HEK293 (cell line): ENCODE data around the gene ZBTB37.

ENCODE experiments used
- GLIS2 ChIP-seq: fragments of 450-650 bp; formaldehyde crosslinking; IDR thresholded peaks from 2 replicates; pipeline ENCODE4 v1.5.1; 2016; ENCODE audit warnings: missing biosample characterization, missing genetic modification characterization
- HOXD13 ChIP-seq: sonication (generic); formaldehyde crosslinking; IDR thresholded peaks from 2 replicates; pipeline ENCODE4 v1.8.0; 2022; ENCODE audit warnings: missing genetic modification reagents, borderline replicate concordance
- KLF7 ChIP-seq: fragments of 450-650 bp; formaldehyde crosslinking; IDR thresholded peaks from 2 replicates; pipeline ENCODE4 v1.5.1; 2016; ENCODE audit warnings: missing biosample characterization, missing genetic modification characterization, borderline replicate concordance
- SCRT2 ChIP-seq: fragments of 450-650 bp; formaldehyde crosslinking; IDR thresholded peaks from 2 replicates; pipeline ENCODE4 v1.5.1; 2016; ENCODE audit warnings: missing biosample characterization, missing genetic modification characterization
- SP3 ChIP-seq: fragments of 450-650 bp; formaldehyde crosslinking; IDR thresholded peaks from 2 replicates; pipeline ENCODE4 v1.5.1; 2016; ENCODE audit warnings: missing biosample characterization, missing genetic modification characterization
- SP7 ChIP-seq: fragments of 450-650 bp; formaldehyde crosslinking; IDR thresholded peaks from 2 replicates; pipeline ENCODE4 v1.5.1; 2016; ENCODE audit warnings: missing biosample characterization, missing genetic modification characterization
- YY1 ChIP-seq: fragments of 450-650 bp; formaldehyde crosslinking; IDR thresholded peaks from 2 replicates; pipeline ENCODE4 v1.5.1; 2018; ENCODE audit warnings: missing biosample characterization, missing genetic modification characterization
- YY2 ChIP-seq: fragments of 450-650 bp; formaldehyde crosslinking; IDR thresholded peaks from 2 replicates; pipeline ENCODE4 v1.5.1; 2016; ENCODE audit warnings: missing biosample characterization, missing genetic modification characterization
- ZFP3 ChIP-seq: fragments of 450-650 bp; formaldehyde crosslinking; IDR thresholded peaks from 2 replicates; pipeline ENCODE4 v1.5.1; 2016; ENCODE audit warnings: low read depth, missing biosample characterization, missing genetic modification characterization
- ZFP41 ChIP-seq: fragments of 450-650 bp; formaldehyde crosslinking; IDR thresholded peaks from 2 replicates; pipeline ENCODE4 v1.5.1; 2016; ENCODE audit warnings: missing biosample characterization, missing genetic modification characterization, borderline replicate concordance
- ZNF112 ChIP-seq: fragments of 450-650 bp; formaldehyde crosslinking; IDR thresholded peaks from 2 replicates; pipeline ENCODE4 v1.5.0; 2017; ENCODE audit warnings: missing biosample characterization, missing genetic modification characterization
- ZNF24 ChIP-seq: fragments of 450-650 bp; formaldehyde crosslinking; IDR thresholded peaks from 2 replicates; pipeline ENCODE4 v1.5.1; 2016; ENCODE audit warnings: missing biosample characterization, missing genetic modification characterization
- ZNF248 ChIP-seq: fragments of 450-650 bp; formaldehyde crosslinking; IDR thresholded peaks from 2 replicates; pipeline ENCODE4 v1.5.1; 2017; ENCODE audit warnings: missing biosample characterization, missing genetic modification characterization
- ZNF292 ChIP-seq: fragments of 450-650 bp; formaldehyde crosslinking; IDR thresholded peaks from 2 replicates; pipeline ENCODE4 v1.5.1; 2016; ENCODE audit warnings: low read depth, missing biosample characterization, missing genetic modification characterization, borderline replicate concordance
- ZNF335 ChIP-seq: fragments of 450-650 bp; formaldehyde crosslinking; conservative IDR thresholded peaks from 2 replicates; pipeline ENCODE4 v1.5.1; 2016; ENCODE audit warnings: missing biosample characterization, missing genetic modification characterization
- ZNF501 ChIP-seq: fragments of 450-650 bp; formaldehyde crosslinking; IDR thresholded peaks from 2 replicates; pipeline ENCODE4 v1.5.1; 2016; ENCODE audit warnings: missing biosample characterization, missing genetic modification characterization
- ZNF600 ChIP-seq: fragments of 450-650 bp; formaldehyde crosslinking; IDR thresholded peaks from 2 replicates; pipeline ENCODE4 v1.5.1; 2016; ENCODE audit warnings: missing biosample characterization, missing genetic modification characterization
- ZNF629 ChIP-seq: fragments of 450-650 bp; formaldehyde crosslinking; IDR thresholded peaks from 2 replicates; pipeline ENCODE4 v1.5.1; 2017; ENCODE audit warnings: missing biosample characterization, missing genetic modification characterization
- ZNF660 ChIP-seq: fragments of 450-650 bp; IDR thresholded peaks from 2 replicates; pipeline ENCODE4 v1.5.1; 2018; ENCODE audit warnings: missing biosample characterization, mild to moderate bottlenecking, missing genetic modification characterization
- ZNF768 ChIP-seq: fragments of 450-650 bp; formaldehyde crosslinking; IDR thresholded peaks from 2 replicates; pipeline ENCODE4 v1.5.1; 2018; ENCODE audit warnings: missing biosample characterization, mild to moderate bottlenecking, missing genetic modification characterization
- ZNF776 ChIP-seq: fragments of 450-650 bp; formaldehyde crosslinking; IDR thresholded peaks from 2 replicates; pipeline ENCODE4 v1.5.0; 2017; ENCODE audit warnings: missing biosample characterization, missing genetic modification characterization, borderline replicate concordance
- ZNF837 ChIP-seq: fragments of 450-650 bp; formaldehyde crosslinking; IDR thresholded peaks from 2 replicates; pipeline ENCODE4 v1.5.1; 2016; ENCODE audit warnings: missing biosample characterization, missing genetic modification characterization
- ZXDB ChIP-seq: fragments of 450-650 bp; formaldehyde crosslinking; IDR thresholded peaks from 2 replicates; pipeline ENCODE4 v1.5.1; 2016; ENCODE audit warnings: missing biosample characterization, missing genetic modification characterization
- TF ChIP-seq, protein P1 (sequence below): fragments of 450-650 bp; formaldehyde crosslinking; optimal IDR thresholded peaks from 2 replicates; pipeline ENCODE3; 2016; ENCODE audit warnings: missing biosample characterization, mild to moderate bottlenecking, missing genetic modification characterization
- TF ChIP-seq, protein P2 (sequence below): fragments of 450-650 bp; formaldehyde crosslinking; IDR thresholded peaks from 2 replicates; pipeline ENCODE4 v1.5.1; 2016; ENCODE audit warnings: missing biosample characterization, missing genetic modification characterization
- TF ChIP-seq, protein P3 (sequence below): fragments of 450-650 bp; formaldehyde crosslinking; IDR thresholded peaks from 2 replicates; pipeline ENCODE4 v1.5.1; 2016; ENCODE audit warnings: missing biosample characterization, missing genetic modification characterization, borderline replicate concordance
- TF ChIP-seq, protein P4 (sequence below): fragments of 450-650 bp; formaldehyde crosslinking; IDR thresholded peaks from 2 replicates; pipeline ENCODE4 v1.5.1; 2016; ENCODE audit warnings: missing biosample characterization, missing genetic modification characterization
- TF ChIP-seq, protein P5 (sequence below): fragments of 450-650 bp; formaldehyde crosslinking; IDR thresholded peaks from 2 replicates; pipeline ENCODE4 v1.5.1; 2016; ENCODE audit warnings: missing biosample characterization, missing genetic modification characterization

The ZBTB37 gene

DNA sequence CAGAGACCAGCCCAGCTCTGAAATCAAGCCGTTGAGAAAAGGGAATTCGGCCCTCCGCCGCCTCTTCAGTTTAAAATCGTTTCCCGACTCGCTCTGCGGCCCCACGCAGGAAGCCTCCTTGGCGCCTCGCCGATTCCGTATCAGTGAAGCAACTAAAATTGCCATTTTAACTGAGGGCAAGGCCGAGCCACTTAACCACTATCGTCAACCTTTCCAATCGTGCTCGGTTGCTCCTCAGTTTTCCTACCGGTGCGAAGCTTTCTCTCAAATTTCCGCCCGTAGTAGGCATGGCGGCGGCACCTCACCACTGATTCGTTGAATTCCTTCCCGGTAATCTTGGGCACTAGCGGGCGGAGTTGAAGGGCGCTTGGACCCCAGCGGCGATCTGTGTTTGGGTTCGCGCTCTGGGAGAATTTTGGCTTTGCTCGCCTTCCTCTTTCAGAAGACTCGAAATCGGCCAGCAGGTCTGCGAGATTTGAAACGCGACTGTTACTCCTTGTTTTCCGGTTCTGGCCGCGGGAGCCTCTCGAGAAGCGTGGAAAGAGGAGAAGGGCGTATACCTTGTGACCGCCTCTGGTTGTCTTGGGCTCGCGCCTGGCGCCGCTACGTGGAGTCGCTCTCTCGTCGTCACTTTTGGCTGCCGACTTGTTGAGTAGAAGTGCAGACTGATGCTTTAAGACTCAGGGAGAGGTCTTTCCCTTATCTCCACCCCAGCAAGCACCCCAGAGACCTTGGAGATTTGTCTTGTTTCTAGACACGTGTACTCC, 43.7 kb upstream of the ZBTB37 start, which contains the start of the genes CENPL and DARS2 (continued):
- TF ChIP-seq GLIS2 (tag by site-specific recombination) (peak; percentile 75; the same call in 1 of the 2 replicates), ZNF248 (tag by site-specific recombination) (no peak), YY1 (tag by site-specific recombination) (peak; percentile 98), ZNF629 (peak; percentile 76), ZXDB (tag by site-specific recombination) (peak; percentile 94), ZNF112 (tag by site-specific recombination) (no peak), SCRT2 (tag by site-specific recombination) (peak; percentile 97), KLF7 (peak; percentile 82; the same call in 1 of the 2 replicates), ZNF837 (tag by site-specific recombination) (no peak), ZFP41 (tag by site-specific recombination) (no peak), ZNF600 (tag by site-specific recombination) (peak; percentile 99), ZNF335 (tag by site-specific recombination) (peak; percentile 83), ZNF501 (peak; percentile 79; the same call in 1 of the 2 replicates), ZNF768 (tag by site-specific recombination) (no peak), YY2 (tag by site-specific recombination) (peak; percentile 97), ZNF776 (tag by site-specific recombination) (no peak), ZFP3 (tag by site-specific recombination) (no peak), HOXD13 (CRISPR knock-in tag) (0 out of 2 replicates have a peak, but pooled peaks have one; percentile 18), ZNF24 (tag by site-specific recombination) (peak; percentile 90), ZNF292 (tag by site-specific recombination) (no peak), SP7 (tag by site-specific recombination) (peak; percentile 60), SP3 (tag by site-specific recombination) (peak; percentile 89), ZNF660 (tag by site-specific recombination) (peak; percentile 54; the same call in 1 of the 2 replicates)
- TF ChIP-seq, protein P1, sequence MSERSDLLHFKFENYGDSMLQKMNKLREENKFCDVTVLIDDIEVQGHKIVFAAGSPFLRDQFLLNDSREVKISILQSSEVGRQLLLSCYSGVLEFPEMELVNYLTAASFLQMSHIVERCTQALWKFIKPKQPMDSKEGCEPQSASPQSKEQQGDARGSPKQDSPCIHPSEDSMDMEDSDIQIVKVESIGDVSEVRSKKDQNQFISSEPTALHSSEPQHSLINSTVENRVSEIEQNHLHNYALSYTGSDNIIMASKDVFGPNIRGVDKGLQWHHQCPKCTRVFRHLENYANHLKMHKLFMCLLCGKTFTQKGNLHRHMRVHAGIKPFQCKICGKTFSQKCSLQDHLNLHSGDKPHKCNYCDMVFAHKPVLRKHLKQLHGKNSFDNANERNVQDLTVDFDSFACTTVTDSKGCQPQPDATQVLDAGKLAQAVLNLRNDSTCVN (tag by site-specific recombination): peak; percentile 70
- TF ChIP-seq, protein P2, sequence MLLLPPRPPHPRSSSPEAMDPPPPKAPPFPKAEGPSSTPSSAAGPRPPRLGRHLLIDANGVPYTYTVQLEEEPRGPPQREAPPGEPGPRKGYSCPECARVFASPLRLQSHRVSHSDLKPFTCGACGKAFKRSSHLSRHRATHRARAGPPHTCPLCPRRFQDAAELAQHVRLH: peak; percentile 97
- TF ChIP-seq, protein P3, sequence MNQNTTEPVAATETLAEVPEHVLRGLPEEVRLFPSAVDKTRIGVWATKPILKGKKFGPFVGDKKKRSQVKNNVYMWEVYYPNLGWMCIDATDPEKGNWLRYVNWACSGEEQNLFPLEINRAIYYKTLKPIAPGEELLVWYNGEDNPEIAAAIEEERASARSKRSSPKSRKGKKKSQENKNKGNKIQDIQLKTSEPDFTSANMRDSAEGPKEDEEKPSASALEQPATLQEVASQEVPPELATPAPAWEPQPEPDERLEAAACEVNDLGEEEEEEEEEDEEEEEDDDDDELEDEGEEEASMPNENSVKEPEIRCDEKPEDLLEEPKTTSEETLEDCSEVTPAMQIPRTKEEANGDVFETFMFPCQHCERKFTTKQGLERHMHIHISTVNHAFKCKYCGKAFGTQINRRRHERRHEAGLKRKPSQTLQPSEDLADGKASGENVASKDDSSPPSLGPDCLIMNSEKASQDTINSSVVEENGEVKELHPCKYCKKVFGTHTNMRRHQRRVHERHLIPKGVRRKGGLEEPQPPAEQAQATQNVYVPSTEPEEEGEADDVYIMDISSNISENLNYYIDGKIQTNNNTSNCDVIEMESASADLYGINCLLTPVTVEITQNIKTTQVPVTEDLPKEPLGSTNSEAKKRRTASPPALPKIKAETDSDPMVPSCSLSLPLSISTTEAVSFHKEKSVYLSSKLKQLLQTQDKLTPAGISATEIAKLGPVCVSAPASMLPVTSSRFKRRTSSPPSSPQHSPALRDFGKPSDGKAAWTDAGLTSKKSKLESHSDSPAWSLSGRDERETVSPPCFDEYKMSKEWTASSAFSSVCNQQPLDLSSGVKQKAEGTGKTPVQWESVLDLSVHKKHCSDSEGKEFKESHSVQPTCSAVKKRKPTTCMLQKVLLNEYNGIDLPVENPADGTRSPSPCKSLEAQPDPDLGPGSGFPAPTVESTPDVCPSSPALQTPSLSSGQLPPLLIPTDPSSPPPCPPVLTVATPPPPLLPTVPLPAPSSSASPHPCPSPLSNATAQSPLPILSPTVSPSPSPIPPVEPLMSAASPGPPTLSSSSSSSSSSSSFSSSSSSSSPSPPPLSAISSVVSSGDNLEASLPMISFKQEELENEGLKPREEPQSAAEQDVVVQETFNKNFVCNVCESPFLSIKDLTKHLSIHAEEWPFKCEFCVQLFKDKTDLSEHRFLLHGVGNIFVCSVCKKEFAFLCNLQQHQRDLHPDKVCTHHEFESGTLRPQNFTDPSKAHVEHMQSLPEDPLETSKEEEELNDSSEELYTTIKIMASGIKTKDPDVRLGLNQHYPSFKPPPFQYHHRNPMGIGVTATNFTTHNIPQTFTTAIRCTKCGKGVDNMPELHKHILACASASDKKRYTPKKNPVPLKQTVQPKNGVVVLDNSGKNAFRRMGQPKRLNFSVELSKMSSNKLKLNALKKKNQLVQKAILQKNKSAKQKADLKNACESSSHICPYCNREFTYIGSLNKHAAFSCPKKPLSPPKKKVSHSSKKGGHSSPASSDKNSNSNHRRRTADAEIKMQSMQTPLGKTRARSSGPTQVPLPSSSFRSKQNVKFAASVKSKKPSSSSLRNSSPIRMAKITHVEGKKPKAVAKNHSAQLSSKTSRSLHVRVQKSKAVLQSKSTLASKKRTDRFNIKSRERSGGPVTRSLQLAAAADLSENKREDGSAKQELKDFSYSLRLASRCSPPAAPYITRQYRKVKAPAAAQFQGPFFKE (tag by site-specific recombination): no peak
- TF ChIP-seq, protein P4, sequence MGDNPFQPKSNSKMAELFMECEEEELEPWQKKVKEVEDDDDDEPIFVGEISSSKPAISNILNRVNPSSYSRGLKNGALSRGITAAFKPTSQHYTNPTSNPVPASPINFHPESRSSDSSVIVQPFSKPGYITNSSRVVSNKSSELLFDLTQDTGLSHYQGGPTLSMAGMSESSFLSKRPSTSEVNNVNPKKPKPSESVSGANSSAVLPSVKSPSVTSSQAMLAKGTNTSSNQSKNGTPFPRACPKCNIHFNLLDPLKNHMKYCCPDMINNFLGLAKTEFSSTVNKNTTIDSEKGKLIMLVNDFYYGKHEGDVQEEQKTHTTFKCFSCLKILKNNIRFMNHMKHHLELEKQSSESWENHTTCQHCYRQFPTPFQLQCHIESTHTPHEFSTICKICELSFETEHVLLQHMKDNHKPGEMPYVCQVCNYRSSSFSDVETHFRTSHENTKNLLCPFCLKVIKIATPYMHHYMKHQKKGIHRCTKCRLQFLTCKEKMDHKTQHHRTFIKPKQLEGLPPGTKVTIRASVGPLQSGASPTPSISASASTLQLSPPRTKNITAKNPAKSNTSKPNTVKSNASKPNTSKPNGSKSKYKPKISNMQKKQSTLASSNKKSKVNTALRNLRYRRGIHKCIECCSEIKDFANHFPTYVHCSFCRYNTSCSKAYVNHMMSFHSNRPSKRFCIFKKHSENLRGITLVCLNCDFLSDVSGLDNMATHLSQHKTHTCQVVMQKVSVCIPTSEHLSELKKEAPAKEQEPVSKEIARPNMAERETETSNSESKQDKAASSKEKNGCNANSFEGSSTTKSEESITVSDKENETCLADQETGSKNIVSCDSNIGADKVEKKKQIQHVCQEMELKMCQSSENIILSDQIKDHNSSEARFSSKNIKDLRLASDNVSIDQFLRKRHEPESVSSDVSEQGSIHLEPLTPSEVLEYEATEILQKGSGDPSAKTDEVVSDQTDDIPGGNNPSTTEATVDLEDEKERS (tag by site-specific recombination): no peak
- TF ChIP-seq, protein P5, sequence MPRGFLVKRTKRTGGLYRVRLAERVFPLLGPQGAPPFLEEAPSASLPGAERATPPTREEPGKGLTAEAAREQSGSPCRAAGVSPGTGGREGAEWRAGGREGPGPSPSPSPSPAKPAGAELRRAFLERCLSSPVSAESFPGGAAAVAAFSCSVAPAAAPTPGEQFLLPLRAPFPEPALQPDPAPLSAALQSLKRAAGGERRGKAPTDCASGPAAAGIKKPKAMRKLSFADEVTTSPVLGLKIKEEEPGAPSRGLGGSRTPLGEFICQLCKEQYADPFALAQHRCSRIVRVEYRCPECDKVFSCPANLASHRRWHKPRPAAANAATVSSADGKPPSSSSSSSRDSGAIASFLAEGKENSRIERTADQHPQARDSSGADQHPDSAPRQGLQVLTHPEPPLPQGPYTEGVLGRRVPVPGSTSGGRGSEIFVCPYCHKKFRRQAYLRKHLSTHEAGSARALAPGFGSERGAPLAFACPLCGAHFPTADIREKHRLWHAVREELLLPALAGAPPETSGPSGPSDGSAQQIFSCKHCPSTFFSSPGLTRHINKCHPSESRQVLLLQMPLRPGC (tag by site-specific recombination): peak; percentile 36
